Measurements from ENCODE around the gene TPSAB1. TPM values are rescaled to one million over a fixed set of nuclear protein-coding genes. Genes with fewer than 3 reads are reported as not detected.

Gene TPSAB1
- total RNA-seq, 1 donor from 2014 or later: not detected

DNA sequence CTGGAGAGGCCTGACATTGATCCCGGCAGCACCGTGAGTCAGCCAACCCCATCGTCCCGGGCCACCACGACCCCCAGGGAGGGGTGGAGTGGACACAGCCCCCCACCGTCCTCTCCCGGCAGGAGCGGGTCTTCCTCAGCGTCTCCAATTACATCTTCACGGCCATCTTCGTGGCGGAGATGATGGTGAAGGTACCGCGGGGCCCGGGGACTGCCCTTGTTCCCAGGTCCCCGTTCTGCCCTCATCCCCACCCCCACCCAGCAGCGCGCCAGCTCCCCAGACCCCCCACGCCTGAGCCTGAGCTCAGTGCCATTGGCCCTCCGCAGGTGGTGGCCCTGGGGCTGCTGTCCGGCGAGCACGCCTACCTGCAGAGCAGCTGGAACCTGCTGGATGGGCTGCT, 30.0 kb upstream of the TPSAB1 start:
- no peak for DNase-seq (ENCODE audit: low read depth in 2 of 2)

GRCh38 chr16:1211451-1212268, 28.8 kb upstream of the TPSAB1 start:
- no peak for DNase-seq (ENCODE audit: low read depth in 2 of 2)

GRCh38 chr16:1212616-1213194, 27.8 kb upstream of the TPSAB1 start:
- DNase-seq (ENCODE audit: low read depth in 2 of 2): no peak

GRCh38 chr16:1213231-1213630, 27.3 kb upstream of the TPSAB1 start:
- DNase-seq (ENCODE audit: low read depth in 2 of 2): no peak

DNA sequence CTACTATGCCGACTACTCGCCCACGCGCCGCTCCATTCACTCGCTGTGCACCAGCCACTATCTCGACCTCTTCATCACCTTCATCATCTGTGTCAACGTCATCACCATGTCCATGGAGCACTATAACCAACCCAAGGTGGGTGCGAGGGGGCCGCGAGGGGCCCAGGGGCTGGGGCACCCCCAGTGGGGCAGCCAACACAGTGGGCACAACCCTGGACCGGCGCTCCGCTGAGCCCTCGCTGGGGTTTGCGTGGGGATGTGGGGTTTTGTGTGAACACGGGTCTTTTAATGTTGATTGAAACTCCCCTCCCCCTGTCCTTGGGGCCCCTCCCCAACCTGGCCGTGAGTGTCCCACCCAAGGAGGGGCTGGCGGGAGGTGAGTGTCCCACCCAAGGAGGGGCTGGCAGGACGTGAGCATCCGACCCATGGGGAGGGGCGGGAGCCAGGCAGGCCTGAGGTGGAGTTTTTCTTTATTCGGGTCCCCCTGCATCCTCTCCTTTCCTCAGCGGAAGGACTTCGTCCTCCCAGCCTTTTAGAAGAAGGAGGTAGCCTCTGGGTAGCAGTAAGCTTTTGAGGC, 26.6 kb upstream of the TPSAB1 start:
- DNase-seq (ENCODE audit: low read depth in 2 of 2): no peak

GRCh38 chr16:1214719-1215118, 25.8 kb upstream of the TPSAB1 start:
- no peak for DNase-seq (ENCODE audit: low read depth in 2 of 2)

DNA sequence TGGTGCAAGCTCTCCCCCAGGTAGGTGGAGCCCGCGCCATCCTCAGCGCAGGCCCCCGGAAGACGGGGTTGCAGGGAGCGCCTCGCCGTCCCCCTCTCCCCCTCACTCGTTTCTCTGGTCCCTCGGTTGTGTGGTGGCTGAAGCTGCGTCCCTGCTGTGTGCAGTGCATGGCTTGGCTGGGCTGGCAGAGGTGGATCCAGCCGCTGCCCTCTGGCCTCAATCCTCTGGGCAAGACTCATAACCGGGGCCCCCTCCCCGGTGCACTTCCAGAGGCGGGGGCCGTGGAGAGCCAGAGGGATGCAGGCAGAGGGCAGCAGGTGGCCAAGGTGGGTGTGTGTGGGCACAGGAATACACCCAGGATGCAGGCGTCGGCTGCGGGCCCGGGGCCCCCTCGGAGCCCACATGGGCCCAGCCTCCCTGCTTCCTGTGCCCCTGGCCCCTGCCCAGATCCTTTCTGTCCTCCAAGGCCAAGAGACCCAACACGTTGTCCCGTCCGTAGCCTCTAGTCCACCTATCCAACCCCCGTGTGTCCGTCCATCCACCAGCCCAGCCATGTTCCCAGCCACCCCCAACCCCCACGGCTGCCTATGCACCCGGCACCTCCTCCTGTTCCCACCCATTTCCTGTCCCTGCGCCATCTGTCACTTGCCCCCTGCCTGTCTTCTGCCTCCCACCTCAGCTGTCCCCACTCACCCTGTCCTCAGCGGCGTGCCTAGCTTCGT, 24.8 kb upstream of the TPSAB1 start:
- DNase-seq (ENCODE audit: low read depth in 2 of 2): no peak

DNA sequence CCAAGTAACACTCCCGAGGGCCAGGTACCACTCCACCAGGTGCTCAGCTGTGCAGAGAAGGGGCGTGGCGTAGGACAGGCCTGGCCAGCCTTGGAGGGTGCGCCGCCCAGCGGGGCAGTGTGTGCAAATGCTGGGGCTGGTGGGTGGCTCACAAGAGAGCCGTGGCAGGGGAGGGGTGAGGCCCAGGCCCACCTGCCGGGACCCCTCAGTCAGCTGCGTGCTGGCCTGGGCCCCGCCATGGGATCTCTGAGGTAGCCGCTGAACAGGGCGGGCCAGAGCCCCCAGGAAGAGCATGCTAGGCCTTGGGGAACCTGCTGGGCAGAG, 24.2 kb upstream of the TPSAB1 start:
- DNase-seq (ENCODE audit: low read depth in 2 of 2): no peak

GRCh38 chr16:1216681-1217400, 23.7 kb upstream of the TPSAB1 start:
- no peak for DNase-seq (ENCODE audit: low read depth in 2 of 2)

- no peak for DNase-seq (ENCODE audit: low read depth in 2 of 2)
These were observed 23.0 kb upstream of the TPSAB1 start for GRCh38 chr16:1217526-1217925.

GRCh38 chr16:1218061-1218929, 22.2 kb upstream of the TPSAB1 start:
- DNase-seq (ENCODE audit: low read depth in 2 of 2): no peak

GRCh38 chr16:1218930-1219611, 21.4 kb upstream of the TPSAB1 start:
- DNase-seq (ENCODE audit: low read depth in 2 of 2): no peak

GRCh38 chr16:1220098-1220728, 20.3 kb upstream of the TPSAB1 start:
- DNase-seq (ENCODE audit: low read depth in 2 of 2): no peak

DNA sequence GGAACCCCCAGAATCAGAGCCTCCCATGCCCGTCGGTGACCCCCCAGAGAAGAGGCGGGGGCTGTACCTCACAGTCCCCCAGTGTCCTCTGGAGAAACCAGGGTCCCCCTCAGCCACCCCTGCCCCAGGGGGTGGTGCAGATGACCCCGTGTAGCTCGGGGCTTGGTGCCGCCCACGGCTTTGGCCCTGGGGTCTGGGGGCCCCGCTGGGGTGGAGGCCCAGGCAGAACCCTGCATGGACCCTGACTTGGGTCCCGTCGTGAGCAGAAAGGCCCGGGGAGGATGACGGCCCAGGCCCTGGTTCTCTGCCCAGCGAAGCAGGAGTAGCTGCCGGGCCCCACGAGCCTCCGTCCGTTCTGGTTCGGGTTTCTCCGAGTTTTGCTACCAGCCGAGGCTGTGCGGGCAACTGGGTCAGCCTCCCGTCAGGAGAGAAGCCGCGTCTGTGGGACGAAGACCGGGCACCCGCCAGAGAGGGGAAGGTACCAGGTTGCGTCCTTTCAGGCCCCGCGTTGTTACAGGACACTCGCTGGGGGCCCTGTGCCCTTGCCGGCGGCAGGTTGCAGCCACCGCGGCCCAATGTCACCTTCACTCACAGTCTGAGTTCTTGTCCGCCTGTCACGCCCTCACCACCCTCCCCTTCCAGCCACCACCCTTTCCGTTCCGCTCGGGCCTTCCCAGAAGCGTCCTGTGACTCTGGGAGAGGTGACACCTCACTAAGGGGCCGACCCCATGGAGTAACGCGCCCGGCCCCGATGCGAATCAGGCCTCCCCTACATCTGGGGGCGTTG, 19.5 kb upstream of the TPSAB1 start:
- no peak for DNase-seq (ENCODE audit: low read depth in 2 of 2)

- DNase-seq (ENCODE audit: low read depth in 2 of 2): no peak
These were observed 18.6 kb upstream of the TPSAB1 start for GRCh38 chr16:1221628-1222552.

- DNase-seq (ENCODE audit: low read depth in 2 of 2): no peak
These were observed 17.8 kb upstream of the TPSAB1 start for GRCh38 chr16:1222553-1223354.
